Measurements from ENCODE around the gene HOTAIR. TPM values are rescaled to one million over a fixed set of nuclear protein-coding genes. Genes with fewer than 3 reads are reported as not detected.

Gene HOTAIR
- polyA plus RNA-seq, 2 donors, result not detected

DNA sequence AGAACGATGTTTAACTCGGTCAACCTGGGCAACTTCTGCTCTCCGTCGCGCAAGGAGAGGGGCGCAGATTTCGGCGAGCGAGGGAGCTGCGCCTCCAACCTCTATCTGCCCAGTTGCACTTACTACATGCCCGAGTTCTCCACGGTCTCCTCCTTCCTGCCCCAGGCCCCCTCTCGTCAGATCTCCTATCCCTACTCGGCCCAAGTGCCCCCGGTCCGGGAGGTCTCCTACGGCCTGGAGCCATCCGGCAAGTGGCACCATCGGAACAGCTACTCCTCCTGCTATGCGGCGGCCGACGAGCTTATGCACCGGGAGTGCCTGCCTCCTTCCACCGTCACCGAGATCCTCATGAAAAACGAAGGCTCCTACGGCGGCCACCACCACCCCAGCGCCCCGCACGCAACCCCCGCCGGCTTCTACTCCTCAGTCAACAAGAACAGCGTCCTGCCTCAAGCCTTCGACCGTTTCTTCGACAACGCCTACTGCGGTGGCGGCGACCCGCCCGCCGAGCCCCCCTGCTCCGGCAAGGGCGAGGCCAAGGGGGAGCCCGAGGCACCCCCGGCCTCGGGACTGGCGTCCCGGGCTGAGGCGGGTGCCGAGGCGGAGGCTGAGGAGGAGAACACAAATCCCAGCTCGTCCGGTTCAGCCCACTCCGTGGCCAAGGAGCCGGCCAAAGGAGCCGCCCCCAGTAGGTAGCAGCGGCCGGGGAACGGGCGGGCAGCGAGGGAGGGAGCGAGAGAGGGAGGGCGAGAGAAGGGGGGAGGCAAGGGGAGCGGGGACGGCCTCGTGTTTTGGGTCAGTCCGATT is 1.3 kb downstream of the HOTAIR start:
- Histone ChIP-seq H3K27me3 (ENCODE audit: control insufficient read depth in 1 of 2, insufficient read depth in 2 of 2, low read length in 2 of 2) (peaks cover 9 to 33% of the 10 kb centered on the region in 2 donors), H3K9me3 (ENCODE audit: control insufficient read depth in 2 of 2, insufficient read depth in 1 of 2, low read depth in 1 of 2, low read length in 1 of 2) (peaks cover 0 to 3% of the 10 kb centered on the region in 2 donors), H3K4me3 (ENCODE audit: low read depth in 1 of 2, low read length in 2 of 2) (peak overlapping the region in 1 of 2 donors; percentile 38), H3K36me3 (ENCODE audit: control insufficient read depth in 2 of 2, insufficient read depth in 2 of 2, low read length in 1 of 2) (no peaks in the 10 kb centered on the region), H3K27ac (ENCODE audit: low read depth in 2 of 2, low read length in 1 of 2) (no peak overlapping the region), H3K4me1 (ENCODE audit: control insufficient read depth in 2 of 2, insufficient read depth in 2 of 2, low read length in 1 of 2) (peaks cover 6 to 9% of the 10 kb centered on the region in 2 donors)
- 6% methylated on average over 70 to 71 of the region's 71 CpGs for WGBS, 2 donors

DNA sequence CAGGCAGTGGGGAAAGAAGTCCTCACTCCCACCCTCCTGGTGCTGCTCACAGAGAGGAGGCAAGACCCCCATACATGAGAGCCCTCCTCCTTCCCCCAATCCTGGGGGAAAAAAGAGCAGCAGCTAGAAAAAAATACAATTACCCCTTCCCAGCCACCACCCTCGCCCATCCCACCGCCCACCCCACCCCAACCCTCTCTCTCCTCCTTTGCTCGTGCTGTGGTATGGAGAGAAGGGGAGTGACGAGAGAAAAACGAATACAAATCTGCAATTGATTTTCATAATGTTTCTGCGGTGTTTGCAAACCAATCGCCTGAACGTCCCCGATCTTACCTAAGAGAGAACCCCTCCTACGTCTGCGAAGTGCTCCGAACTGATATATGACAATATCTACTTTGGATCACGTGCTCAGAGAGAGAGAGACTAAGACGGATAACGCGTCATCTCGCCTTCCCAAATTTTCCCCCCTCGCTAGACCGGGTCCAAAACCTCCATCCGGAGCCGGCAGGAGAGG is 2.0 kb downstream of the HOTAIR start, which contains the start of gene HOXC11:
Gene HOXC11, plus strand, starts transcription at position 405 of the 514 bp plus-strand sequence. CDS start 116 bp downstream, outside the sequence.
- Histone ChIP-seq H3K4me1 (ENCODE audit: control insufficient read depth in 2 of 2, insufficient read depth in 2 of 2, low read length in 1 of 2) (peaks cover 6 to 9% of the 10 kb centered on the region in 2 donors), H3K4me3 (ENCODE audit: low read depth in 1 of 2, low read length in 2 of 2) (peak within 1 kb of the TSS in 1 of 2 donors; percentile 38)
- 10 to 13% methylated on average over 21 of the region's 21 CpGs for WGBS, 2 donors

DNA sequence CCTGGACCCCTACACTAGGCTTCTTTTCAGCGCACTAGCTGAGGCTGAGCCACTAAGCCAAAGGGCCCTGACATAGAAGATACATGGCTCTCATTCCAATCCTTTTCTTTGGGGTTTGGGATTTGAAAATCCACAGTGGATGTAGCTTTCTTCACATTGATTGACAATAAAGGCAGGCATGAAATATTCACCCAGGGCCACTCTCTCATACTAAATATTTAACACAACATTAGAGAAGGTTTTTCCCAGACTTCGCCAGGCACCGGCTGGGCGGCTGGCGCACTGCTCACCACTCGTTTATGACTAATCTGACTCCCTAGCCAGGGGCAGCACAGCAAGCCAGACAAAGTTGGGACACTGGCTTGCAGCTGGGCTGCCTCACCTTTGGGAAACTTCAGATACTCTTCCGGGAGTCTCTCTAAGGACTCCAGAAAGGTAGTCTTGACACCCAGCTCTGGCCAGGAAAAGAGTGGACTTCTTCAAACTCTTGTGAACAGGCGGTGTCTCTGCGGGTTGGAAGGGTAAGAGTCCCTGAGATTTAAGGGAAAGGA is 2.5 kb downstream of the HOTAIR start:
- Histone ChIP-seq H3K4me1 (ENCODE audit: control insufficient read depth in 2 of 2, insufficient read depth in 2 of 2, low read length in 1 of 2) (peaks cover 6 to 9% of the 10 kb centered on the region in 2 donors), H3K4me3 (ENCODE audit: low read depth in 1 of 2, low read length in 2 of 2) (no peak overlapping the region), H3K9me3 (ENCODE audit: control insufficient read depth in 2 of 2, insufficient read depth in 1 of 2, low read depth in 1 of 2, low read length in 1 of 2) (peaks cover 0 to 3% of the 10 kb centered on the region in 2 donors), H3K36me3 (ENCODE audit: control insufficient read depth in 2 of 2, insufficient read depth in 2 of 2, low read length in 1 of 2) (no peaks in the 10 kb centered on the region), H3K27me3 (ENCODE audit: control insufficient read depth in 1 of 2, insufficient read depth in 2 of 2, low read length in 2 of 2) (peaks cover 15 to 38% of the 10 kb centered on the region in 2 donors), H3K27ac (ENCODE audit: low read depth in 2 of 2, low read length in 1 of 2) (no peak overlapping the region)
- 24% methylated on average over 9 of the region's 9 CpGs for WGBS, 2 donors

More for the DNA sequence above, 2.0 kb downstream of the HOTAIR start, which contains the start of gene HOXC11:
- Histone ChIP-seq H3K27me3 (ENCODE audit: control insufficient read depth in 1 of 2, insufficient read depth in 2 of 2, low read length in 2 of 2) (peaks cover 12 to 38% of the 10 kb centered on the region in 2 donors), H3K36me3 (ENCODE audit: control insufficient read depth in 2 of 2, insufficient read depth in 2 of 2, low read length in 1 of 2) (no peaks in the 10 kb centered on the region), H3K9me3 (ENCODE audit: control insufficient read depth in 2 of 2, insufficient read depth in 1 of 2, low read depth in 1 of 2, low read length in 1 of 2) (peaks cover 0 to 3% of the 10 kb centered on the region in 2 donors), H3K27ac (ENCODE audit: low read depth in 2 of 2, low read length in 1 of 2) (no peak within 1 kb of the TSS)

DNA sequence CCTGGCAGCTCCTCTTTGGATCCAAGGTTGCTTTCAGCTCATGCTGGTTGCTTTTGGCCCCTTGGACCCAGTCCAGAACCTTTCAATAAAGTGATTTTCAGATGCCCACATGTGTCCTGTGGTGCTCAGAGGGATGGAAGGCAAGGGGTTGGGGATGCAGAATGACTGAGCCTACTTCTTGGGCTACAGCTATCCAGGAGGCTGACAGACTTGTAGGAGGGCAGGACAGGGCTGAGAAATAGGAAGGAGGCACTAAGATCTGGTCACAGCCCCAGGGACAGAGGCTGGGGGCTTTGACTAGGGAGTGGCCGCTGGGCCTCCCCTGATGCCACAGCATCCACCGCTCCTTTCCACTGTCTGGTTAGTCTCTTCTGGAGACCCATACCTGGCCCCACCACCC is 3.1 kb downstream of the HOTAIR start:
- H3K36me3 ChIP-seq (ENCODE audit: control insufficient read depth in 2 of 2, insufficient read depth in 2 of 2, low read length in 1 of 2), result no peaks in the 10 kb centered on the region
- H3K4me1 ChIP-seq (ENCODE audit: control insufficient read depth in 2 of 2, insufficient read depth in 2 of 2, low read length in 1 of 2), result peaks cover 6 to 9% of the 10 kb centered on the region in 2 donors
- peaks cover 14 to 38% of the 10 kb centered on the region in 2 donors for H3K27me3 ChIP-seq (ENCODE audit: control insufficient read depth in 1 of 2, insufficient read depth in 2 of 2, low read length in 2 of 2)
- peaks cover 0 to 3% of the 10 kb centered on the region in 2 donors for H3K9me3 ChIP-seq (ENCODE audit: control insufficient read depth in 2 of 2, insufficient read depth in 1 of 2, low read depth in 1 of 2, low read length in 1 of 2)
- no peak overlapping the region for H3K27ac ChIP-seq (ENCODE audit: low read depth in 2 of 2, low read length in 1 of 2)
- 40 to 50% methylated on average over 2 of the region's 2 CpGs for WGBS, 2 donors
- H3K4me3 ChIP-seq (ENCODE audit: low read depth in 1 of 2, low read length in 2 of 2), result no peak overlapping the region

DNA sequence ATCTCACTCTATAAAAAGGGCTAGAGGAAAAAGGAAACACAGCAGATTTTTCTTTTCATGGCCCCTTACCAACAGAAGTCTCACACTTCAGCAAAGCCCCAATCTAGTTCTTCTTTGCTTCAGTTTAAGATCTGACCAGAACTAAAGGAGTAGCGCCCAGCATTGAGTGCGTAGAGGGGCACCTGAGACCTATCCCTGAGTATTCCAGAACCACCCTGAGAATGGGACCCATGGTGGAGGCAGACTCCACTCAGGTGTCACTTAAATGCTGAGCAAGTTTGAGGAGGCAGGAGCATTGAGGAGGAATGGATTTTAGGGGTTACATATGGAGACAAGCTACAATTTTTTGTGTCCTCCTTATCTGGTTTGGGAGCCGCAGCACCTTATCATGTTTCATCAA is 3.6 kb downstream of the HOTAIR start:
- no peak overlapping the region for H3K27ac ChIP-seq (ENCODE audit: low read depth in 2 of 2, low read length in 1 of 2)
- no peaks in the 10 kb centered on the region for H3K36me3 ChIP-seq (ENCODE audit: control insufficient read depth in 2 of 2, insufficient read depth in 2 of 2, low read length in 1 of 2)
- H3K9me3 ChIP-seq (ENCODE audit: control insufficient read depth in 2 of 2, insufficient read depth in 1 of 2, low read depth in 1 of 2, low read length in 1 of 2), result peaks cover 0 to 3% of the 10 kb centered on the region in 2 donors
- H3K4me1 ChIP-seq (ENCODE audit: control insufficient read depth in 2 of 2, insufficient read depth in 2 of 2, low read length in 1 of 2), result peaks cover 6 to 9% of the 10 kb centered on the region in 2 donors
- H3K4me3 ChIP-seq (ENCODE audit: low read depth in 1 of 2, low read length in 2 of 2), result no peak overlapping the region
- peaks cover 14 to 43% of the 10 kb centered on the region in 2 donors for H3K27me3 ChIP-seq (ENCODE audit: control insufficient read depth in 1 of 2, insufficient read depth in 2 of 2, low read length in 2 of 2)
- WGBS, 2 donors, result 69 to 72% methylated on average over 3 of the region's 3 CpGs

DNA sequence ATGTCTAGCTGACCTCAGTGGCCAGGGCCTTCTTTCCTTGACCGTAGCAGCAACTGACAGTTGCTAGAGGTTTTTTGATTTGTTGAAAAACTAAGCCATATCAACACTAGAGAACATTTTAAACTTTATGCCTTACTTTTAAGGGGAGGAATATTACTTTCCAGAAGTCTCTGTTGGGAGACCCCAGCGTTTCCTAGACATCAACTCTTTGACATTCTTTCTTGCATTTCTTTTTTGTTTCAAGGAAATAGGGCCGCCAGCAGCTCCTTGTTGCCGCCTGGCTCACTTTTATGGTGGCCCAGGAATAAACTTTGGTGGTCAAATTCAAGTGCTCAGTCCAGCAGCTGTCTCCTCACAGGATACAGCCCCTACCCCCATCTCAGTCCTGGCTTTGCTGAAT is 4.3 kb downstream of the HOTAIR start:
- H3K27me3 ChIP-seq (ENCODE audit: control insufficient read depth in 1 of 2, insufficient read depth in 2 of 2, low read length in 2 of 2), result peaks cover 14 to 48% of the 10 kb centered on the region in 2 donors
- 21 to 36% methylated on average over 4 of the region's 4 CpGs for WGBS, 2 donors
- H3K4me3 ChIP-seq (ENCODE audit: low read depth in 1 of 2, low read length in 2 of 2), result no peak overlapping the region
- peaks cover 6 to 9% of the 10 kb centered on the region in 2 donors for H3K4me1 ChIP-seq (ENCODE audit: control insufficient read depth in 2 of 2, insufficient read depth in 2 of 2, low read length in 1 of 2)
- H3K9me3 ChIP-seq (ENCODE audit: control insufficient read depth in 2 of 2, insufficient read depth in 1 of 2, low read depth in 1 of 2, low read length in 1 of 2), result peaks cover 0 to 3% of the 10 kb centered on the region in 2 donors
- no peak overlapping the region for H3K27ac ChIP-seq (ENCODE audit: low read depth in 2 of 2, low read length in 1 of 2)
- no peaks in the 10 kb centered on the region for H3K36me3 ChIP-seq (ENCODE audit: control insufficient read depth in 2 of 2, insufficient read depth in 2 of 2, low read length in 1 of 2)

DNA sequence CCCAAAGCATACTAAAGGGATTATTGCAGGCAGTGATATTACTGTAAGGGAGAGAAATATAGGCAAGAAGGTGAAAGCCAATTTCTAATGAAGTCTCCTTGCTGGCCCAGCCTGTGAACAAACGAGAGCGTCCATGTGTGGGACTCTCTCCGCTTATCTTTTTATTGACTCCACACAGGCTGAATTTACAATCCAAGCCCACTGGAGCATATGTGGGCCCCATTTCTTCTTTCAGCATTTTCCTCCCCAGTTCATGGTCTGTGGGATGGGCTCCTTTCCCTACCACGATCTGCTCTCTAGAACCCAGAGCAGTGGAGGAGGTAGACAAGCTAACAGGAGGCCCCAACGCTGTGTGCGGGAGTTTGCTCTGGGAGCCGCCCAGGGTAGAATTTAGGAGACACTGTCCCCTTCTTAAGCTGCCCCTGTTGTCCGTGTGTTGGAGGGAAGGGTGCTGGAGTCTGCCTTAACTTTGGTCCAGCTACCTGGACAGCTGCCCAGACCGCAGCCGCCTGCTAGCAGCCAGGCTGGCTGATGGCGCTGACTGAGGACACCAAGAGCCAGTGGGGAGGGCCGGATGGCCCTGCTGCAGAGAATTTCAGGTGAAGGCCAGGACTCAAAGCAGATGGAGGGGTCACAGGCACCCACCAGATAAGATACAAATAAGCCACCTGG is 5.0 kb downstream of the HOTAIR start:
- Histone ChIP-seq H3K9me3 (ENCODE audit: control insufficient read depth in 2 of 2, insufficient read depth in 1 of 2, low read depth in 1 of 2, low read length in 1 of 2) (peaks cover 0 to 3% of the 10 kb centered on the region in 2 donors), H3K4me3 (ENCODE audit: low read depth in 1 of 2, low read length in 2 of 2) (no peak overlapping the region), H3K27ac (ENCODE audit: low read depth in 2 of 2, low read length in 1 of 2) (no peak overlapping the region), H3K27me3 (ENCODE audit: control insufficient read depth in 1 of 2, insufficient read depth in 2 of 2, low read length in 2 of 2) (peaks cover 18 to 47% of the 10 kb centered on the region in 2 donors), H3K4me1 (ENCODE audit: control insufficient read depth in 2 of 2, insufficient read depth in 2 of 2, low read length in 1 of 2) (peaks cover 6 to 10% of the 10 kb centered on the region in 2 donors), H3K36me3 (ENCODE audit: control insufficient read depth in 2 of 2, insufficient read depth in 2 of 2, low read length in 1 of 2) (no peaks in the 10 kb centered on the region)
- WGBS, 2 donors, result 18 to 28% methylated on average over 12 of the region's 12 CpGs

DNA sequence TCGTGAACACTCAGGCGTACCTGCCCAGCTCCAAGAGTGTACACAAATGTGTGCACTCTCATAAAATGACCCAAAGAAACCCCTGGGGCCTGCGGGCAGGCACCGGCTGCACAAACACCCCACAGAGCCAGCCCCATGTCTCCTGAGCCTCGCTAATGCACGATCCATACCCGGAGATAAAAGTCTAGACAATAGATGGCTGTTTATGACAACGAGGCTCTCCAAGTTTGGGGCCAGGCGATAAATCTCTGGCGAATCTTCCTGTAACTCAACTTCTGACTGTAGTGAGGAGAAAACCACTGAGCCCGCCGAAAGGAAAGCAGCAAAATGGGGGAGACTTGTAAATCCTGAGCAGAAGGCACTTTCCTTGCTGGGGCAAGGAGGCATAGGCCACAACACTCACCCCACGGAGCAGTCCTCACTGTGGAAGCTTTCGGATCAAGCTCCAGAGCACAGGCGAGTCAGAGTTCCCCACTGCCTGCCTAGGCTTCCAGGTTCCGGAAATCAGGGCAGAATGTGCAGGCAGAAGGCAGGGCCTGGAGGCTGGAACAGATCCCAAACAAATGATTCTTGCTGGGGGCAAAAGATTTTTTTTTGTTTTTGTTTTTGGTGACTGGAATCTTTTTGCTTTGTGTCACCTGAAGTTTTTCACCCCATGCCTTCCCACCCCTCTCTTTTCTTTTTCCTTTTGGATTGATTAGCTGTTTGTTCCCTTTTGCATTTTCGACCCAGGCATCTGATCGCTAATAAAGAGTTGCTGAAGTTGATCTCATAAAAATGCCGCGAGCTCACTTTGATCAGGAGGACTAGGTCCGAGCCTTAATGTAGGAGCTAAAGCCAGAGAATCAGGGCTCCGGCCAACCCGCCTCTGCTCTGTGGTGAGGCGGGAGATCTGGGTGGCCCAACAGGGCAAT is 6.3 kb downstream of the HOTAIR start:
- Histone ChIP-seq H3K27ac (ENCODE audit: low read depth in 2 of 2, low read length in 1 of 2) (no peak overlapping the region), H3K36me3 (ENCODE audit: control insufficient read depth in 2 of 2, insufficient read depth in 2 of 2, low read length in 1 of 2) (no peaks in the 10 kb centered on the region), H3K4me1 (ENCODE audit: control insufficient read depth in 2 of 2, insufficient read depth in 2 of 2, low read length in 1 of 2) (peaks cover 3 to 6% of the 10 kb centered on the region in 2 donors), H3K4me3 (ENCODE audit: low read depth in 1 of 2, low read length in 2 of 2) (no peak overlapping the region), H3K27me3 (ENCODE audit: control insufficient read depth in 1 of 2, insufficient read depth in 2 of 2, low read length in 2 of 2) (peaks cover 18 to 38% of the 10 kb centered on the region in 2 donors), H3K9me3 (ENCODE audit: control insufficient read depth in 2 of 2, insufficient read depth in 1 of 2, low read depth in 1 of 2, low read length in 1 of 2) (peaks cover 0 to 3% of the 10 kb centered on the region in 2 donors)
- WGBS, 2 donors, result 24 to 38% methylated on average over 24 of the region's 24 CpGs

Data from esophagus (tissue), 2 donors.